SK-N-SH treated with all-trans-retinoic acid at 6 μM for 48 hours (cell line): ENCODE data around the gene ZNF682.

Experiments
- BACH2 ChIP-seq: fragments of 250-450 bp; sonication (Bioruptor Pico); IDR thresholded peaks from 2 replicates; pipeline ENCODE4 v1.9.0; 2021; ENCODE audit warnings: mild to moderate bottlenecking, borderline replicate concordance
- CREB5 ChIP-seq: fragments of 250-450 bp; sonication (Bioruptor Pico); IDR thresholded peaks from 2 replicates; pipeline ENCODE4 v1.5.1; 2020; ENCODE audit warnings: low read depth, mild to moderate bottlenecking, moderate library complexity
- ISL1 ChIP-seq: fragments of 250-450 bp; sonication (Bioruptor Pico); IDR thresholded peaks from 2 replicates; pipeline ENCODE4 v2.1.2; 2022; ENCODE audit warnings: mild to moderate bottlenecking, moderate library complexity
- OSR1 ChIP-seq: fragments of 250-450 bp; sonication (Bioruptor Pico); IDR thresholded peaks from 2 replicates; pipeline ENCODE4 v1.8.0; 2022; ENCODE audit warnings: moderate library complexity, mild to moderate bottlenecking, inconsistent platforms
- POU6F1 ChIP-seq: fragments of 250-450 bp; sonication (Bioruptor Pico); IDR thresholded peaks from 2 replicates; pipeline ENCODE4 v1.8.0; 2021; ENCODE audit warnings: low read depth, mild to moderate bottlenecking, moderate library complexity, borderline replicate concordance
- PPARA ChIP-seq: fragments of 250-450 bp; sonication (Bioruptor Pico); IDR thresholded peaks from 2 replicates; pipeline ENCODE4 v1.5.0; 2020; ENCODE audit warnings: mild to moderate bottlenecking, borderline replicate concordance
- RARB ChIP-seq: fragments of 250-450 bp; sonication (Bioruptor Pico); IDR thresholded peaks from 2 replicates; pipeline ENCODE4 v1.8.0; 2021; ENCODE audit warnings: mild to moderate bottlenecking, moderate library complexity
- ZC3H10 ChIP-seq: fragments of 250-450 bp; sonication (Bioruptor Pico); IDR thresholded peaks from 2 replicates; pipeline ENCODE4 v1.5.1; 2021; ENCODE audit warnings: mild to moderate bottlenecking, moderate library complexity
- ZFP3 ChIP-seq: fragments of 250-450 bp; sonication (Bioruptor Pico); IDR thresholded peaks from 2 replicates; pipeline ENCODE4 v1.5.0; 2020; ENCODE audit warnings: mild to moderate bottlenecking, moderate library complexity
- ZFP30 ChIP-seq: fragments of 450-650 bp; formaldehyde crosslinking; IDR thresholded peaks from 2 replicates; pipeline ENCODE4 v1.5.0; 2022; ENCODE audit warnings: mild to moderate bottlenecking, moderate library complexity
- ZNF565 ChIP-seq: fragments of 450-650 bp; formaldehyde crosslinking; conservative IDR thresholded peaks from 2 replicates; pipeline ENCODE4 v1.5.0; 2020; ENCODE audit warnings: low read depth, mild to moderate bottlenecking, moderate library complexity
- ZNF8 ChIP-seq: fragments of 450-650 bp; formaldehyde crosslinking; IDR thresholded peaks from 2 replicates; pipeline ENCODE4 v1.5.0; 2020; ENCODE audit warnings: mild to moderate bottlenecking, moderate library complexity
- TF ChIP-seq, protein P1 (sequence below): fragments of 250-450 bp; sonication (Bioruptor Pico); IDR thresholded peaks from 2 replicates; pipeline ENCODE4 v1.8.0; 2020; ENCODE audit warnings: mild to moderate bottlenecking, moderate library complexity, borderline replicate concordance

DNA sequence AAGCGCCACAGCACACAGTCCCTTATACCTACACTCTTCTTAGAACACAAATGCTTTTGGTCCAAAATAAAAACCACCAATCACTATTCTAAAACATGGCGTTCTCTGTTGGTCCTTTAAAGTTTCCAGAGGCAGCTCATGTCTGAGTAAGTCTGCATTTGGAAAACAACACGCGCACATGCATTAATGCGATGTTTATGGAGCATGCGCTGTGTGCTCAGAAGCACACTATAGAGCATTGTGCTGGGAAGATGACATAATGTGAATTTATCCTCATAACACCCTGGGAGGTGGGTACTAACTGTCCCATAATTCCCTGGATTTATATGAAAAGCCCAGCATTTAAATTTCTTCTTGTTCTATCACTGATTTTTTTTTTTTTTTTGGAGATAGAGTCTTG lies 10.7 kb downstream of the ZNF682 start:
- TF ChIP-seq, protein P1, sequence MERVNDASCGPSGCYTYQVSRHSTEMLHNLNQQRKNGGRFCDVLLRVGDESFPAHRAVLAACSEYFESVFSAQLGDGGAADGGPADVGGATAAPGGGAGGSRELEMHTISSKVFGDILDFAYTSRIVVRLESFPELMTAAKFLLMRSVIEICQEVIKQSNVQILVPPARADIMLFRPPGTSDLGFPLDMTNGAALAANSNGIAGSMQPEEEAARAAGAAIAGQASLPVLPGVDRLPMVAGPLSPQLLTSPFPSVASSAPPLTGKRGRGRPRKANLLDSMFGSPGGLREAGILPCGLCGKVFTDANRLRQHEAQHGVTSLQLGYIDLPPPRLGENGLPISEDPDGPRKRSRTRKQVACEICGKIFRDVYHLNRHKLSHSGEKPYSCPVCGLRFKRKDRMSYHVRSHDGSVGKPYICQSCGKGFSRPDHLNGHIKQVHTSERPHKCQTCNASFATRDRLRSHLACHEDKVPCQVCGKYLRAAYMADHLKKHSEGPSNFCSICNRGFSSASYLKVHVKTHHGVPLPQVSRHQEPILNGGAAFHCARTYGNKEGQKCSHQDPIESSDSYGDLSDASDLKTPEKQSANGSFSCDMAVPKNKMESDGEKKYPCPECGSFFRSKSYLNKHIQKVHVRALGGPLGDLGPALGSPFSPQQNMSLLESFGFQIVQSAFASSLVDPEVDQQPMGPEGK (CRISPR knock-in tag) = no peak
- TF ChIP-seq RARB (CRISPR knock-in tag) = no peak
- TF ChIP-seq OSR1 (CRISPR knock-in tag) = no peak
- no peak for TF ChIP-seq ZFP30 (CRISPR knock-in tag)
- no peak for TF ChIP-seq ZNF565 (CRISPR knock-in tag)
- TF ChIP-seq PPARA (CRISPR knock-in tag) = no peak
- TF ChIP-seq CREB5 (CRISPR knock-in tag) = no peak
- no peak for TF ChIP-seq ZNF8
- no peak for TF ChIP-seq ZFP3
- no peak for TF ChIP-seq ISL1 (CRISPR knock-in tag)
- TF ChIP-seq POU6F1 (CRISPR knock-in tag) = no peak
- TF ChIP-seq BACH2 (CRISPR knock-in tag) = no peak
- no peak for TF ChIP-seq ZC3H10 (CRISPR knock-in tag)
